AG09319 (cell line): Measurements from ENCODE around the gene GRIN2D.
"Not testable (repeated sequence)": the region's sequence is repeated elsewhere in the genome, so short reads cannot be mapped to it uniquely, and the experiment has no call there.

Source experiments
- DNase-seq: peaks from one replicate; pipeline ENCODE4 v3.0.0-alpha.2; 2010; ENCODE audit warnings: low read depth; ENCODE audit errors: extremely low read depth
- CTCF ChIP-seq: IDR thresholded peaks from 2 replicates; pipeline ENCODE4 v1.5.1; 2011; ENCODE audit warnings: low read depth, mild to moderate bottlenecking, inconsistent platforms, low read length, moderate library complexity

GRIN2D gene

DNA sequence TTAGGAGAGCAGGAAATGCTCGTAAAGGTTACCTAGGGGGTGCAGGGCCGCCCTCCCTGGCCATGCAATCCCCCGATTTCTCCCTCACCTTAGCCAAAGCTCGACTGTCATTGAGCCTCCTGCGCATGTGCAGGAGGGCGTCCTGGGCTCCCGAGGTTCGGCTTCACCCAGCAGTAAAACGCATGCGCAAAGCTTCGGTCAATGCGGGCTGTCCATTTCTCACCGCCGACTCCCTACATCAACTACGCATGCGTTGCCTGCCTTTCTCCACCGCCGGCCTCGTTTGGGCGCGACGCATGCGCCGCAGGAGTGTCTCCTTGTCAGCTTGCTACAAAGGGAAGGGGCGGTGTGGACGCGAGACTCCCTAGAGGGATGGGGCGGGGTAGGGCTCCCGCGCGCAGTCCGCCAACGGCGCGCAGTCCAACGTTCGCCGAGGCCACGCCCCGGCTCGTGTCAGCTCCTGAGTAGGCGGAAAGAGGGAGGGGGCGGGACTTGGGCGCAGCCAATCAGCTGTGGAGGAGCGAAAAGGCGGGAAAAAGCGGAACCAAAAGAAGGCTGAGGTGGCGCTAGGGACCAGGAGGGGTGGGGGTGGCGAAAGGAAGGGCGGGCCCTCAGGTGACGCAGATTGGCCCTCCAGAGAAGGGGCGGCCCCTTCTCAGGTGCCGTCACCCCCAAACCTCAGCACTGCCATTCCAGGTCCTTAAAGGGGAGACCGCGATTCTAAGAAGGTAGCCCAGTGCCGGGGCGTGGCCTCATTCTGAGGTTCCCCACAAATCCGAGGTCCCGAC lies 29.5 kb upstream of the GRIN2D start, which contains the start of the genes SYNGR4 and TMEM143:
SYNGR4 (plus strand) TSS at position 558 of the 788 bp plus-strand sequence. CDS start 1,476 bp downstream, outside the sequence.
TMEM143 (minus strand) TSS at position 131 of the 788 bp plus-strand sequence; CDS start at position 111, 20 bp downstream.
- no peak for TF ChIP-seq CTCF
- peak; percentile 99 for DNase-seq

- DNase-seq, result no peak
- TF ChIP-seq CTCF, result no peak
These were observed 28.7 kb upstream of the GRIN2D start for GRCh38 chr19:48364598-48365348.

GRCh38 chr19:48365602-48366001 lies 27.9 kb upstream of the GRIN2D start:
- DNase-seq, result no peak
- no peak for TF ChIP-seq CTCF

GRCh38 chr19:48367855-48368254 lies 25.6 kb upstream of the GRIN2D start:
- TF ChIP-seq CTCF, result no peak
- no peak for DNase-seq

GRCh38 chr19:48368936-48369335 lies 24.5 kb upstream of the GRIN2D start:
- TF ChIP-seq CTCF, result no peak
- no peak for DNase-seq

DNA sequence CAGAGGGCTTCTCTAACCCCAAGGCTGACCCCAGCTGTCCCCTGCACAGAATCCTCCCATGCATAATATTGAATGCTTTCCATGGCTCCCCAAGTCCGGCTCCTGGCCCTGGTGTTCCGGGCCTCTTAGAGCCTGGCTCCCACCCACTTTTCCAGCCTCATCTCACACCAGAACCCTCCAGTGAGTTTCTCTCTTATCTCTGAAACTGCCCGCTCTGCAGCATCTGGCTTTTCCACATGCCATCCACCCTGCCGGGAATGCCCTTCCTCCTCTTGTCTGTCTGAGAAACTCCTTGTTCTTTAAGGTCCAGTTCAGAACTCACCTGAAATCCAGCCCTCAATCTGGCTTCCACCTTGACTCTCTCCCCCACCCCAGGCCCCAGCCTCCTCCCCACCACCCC lies 22.5 kb upstream of the GRIN2D start:
- no peak for TF ChIP-seq CTCF
- DNase-seq, result no peak

GRCh38 chr19:48371367-48371766 lies 22.1 kb upstream of the GRIN2D start:
- no peak for TF ChIP-seq CTCF
- DNase-seq, result no peak

- DNase-seq, result not testable (repeated sequence)
These were observed 21.7 kb upstream of the GRIN2D start for GRCh38 chr19:48371771-48372170.
